ENCODE measurements around the gene CADM2.
"Not testable (repeated sequence)": the region's sequence is repeated elsewhere in the genome, so short reads cannot be mapped to it uniquely, and the experiment has no call there.

The CADM2 gene

GRCh38 chr3:85846940-85847339 is 888.2 kb downstream of the CADM2 start:
- no peak for DNase-seq

- DNase-seq = no peak
These were observed 892.3 kb downstream of the CADM2 start for GRCh38 chr3:85851071-85851470.

GRCh38 chr3:85853805-85854204 is 895.0 kb downstream of the CADM2 start:
- no peak for DNase-seq

GRCh38 chr3:85862893-85863455 is 904.2 kb downstream of the CADM2 start:
- no peak for DNase-seq

GRCh38 chr3:85864896-85865295 is 906.1 kb downstream of the CADM2 start:
- no peak for DNase-seq

- no peak for DNase-seq
These were observed 908.3 kb downstream of the CADM2 start for GRCh38 chr3:85867072-85867471.

GRCh38 chr3:85875589-85875988 is 916.8 kb downstream of the CADM2 start:
- DNase-seq = no peak

- no peak for DNase-seq
These were observed 918.8 kb downstream of the CADM2 start for GRCh38 chr3:85877631-85878030.

GRCh38 chr3:85881833-85882393 is 923.1 kb downstream of the CADM2 start:
- DNase-seq = no peak

- DNase-seq = no peak
These were observed 931.3 kb downstream of the CADM2 start for GRCh38 chr3:85890043-85890555.

GRCh38 chr3:85903434-85903833 is 944.6 kb downstream of the CADM2 start:
- DNase-seq = no peak

- DNase-seq = no peak
These were observed 954.2 kb downstream of the CADM2 start for GRCh38 chr3:85912980-85913379.

- DNase-seq = no peak
These were observed 963.6 kb downstream of the CADM2 start for GRCh38 chr3:85922374-85922773.

GRCh38 chr3:85930718-85931117 is 971.9 kb downstream of the CADM2 start:
- no peak for DNase-seq

- DNase-seq = no peak
These were observed 974.5 kb downstream of the CADM2 start for GRCh38 chr3:85933326-85933725.

- DNase-seq = no peak
These were observed 976.4 kb downstream of the CADM2 start for GRCh38 chr3:85935171-85935570.

GRCh38 chr3:85939074-85939482 is 980.3 kb downstream of the CADM2 start:
- no peak for DNase-seq

- no peak for DNase-seq
These were observed 991.6 kb downstream of the CADM2 start for GRCh38 chr3:85950435-85950834.

GRCh38 chr3:85960793-85961192 is 1002.0 kb downstream of the CADM2 start:
- DNase-seq = no peak

GRCh38 chr3:85977615-85978338 is 1019.0 kb downstream of the CADM2 start:
- DNase-seq = no peak

GRCh38 chr3:85979034-85979433 is 1020.2 kb downstream of the CADM2 start:
- no peak for DNase-seq

- DNase-seq = not testable (repeated sequence)
These were observed 1030.8 kb downstream of the CADM2 start for GRCh38 chr3:85989581-85989980.

- DNase-seq = no peak
These were observed 1070.8 kb downstream of the CADM2 start for GRCh38 chr3:86029590-86029989.

GRCh38 chr3:86037916-86038315 is 1079.1 kb downstream of the CADM2 start:
- no peak for DNase-seq

All from activated effector memory CD4-positive, alpha-beta T cell treated with Interleukin-2 at 50 U/mL for 16 hours (primary cell).